KOPT-K1 (cell line): Measurements from ENCODE around the gene SLC17A1.

Experiments
- H3K27ac ChIP-seq: fragments of 200-600 bp; sonication (generic); 2 replicates; pipeline ENCODE4 v1.5.1; 2016; ENCODE audit warnings: antibody characterized with exemption, mild to moderate bottlenecking, low read depth, low read length; ENCODE audit not compliant: poor library complexity, severe bottlenecking
- H3K36me3 ChIP-seq: fragments of 200-600 bp; sonication (generic); 2 replicates; pipeline ENCODE4 v1.5.1; 2017; ENCODE audit warnings: antibody characterized with exemption, mild to moderate bottlenecking, low read length, moderate library complexity; ENCODE audit not compliant: insufficient read depth
- H3K9me3 ChIP-seq: fragments of 200-600 bp; sonication (generic); 2 replicates; pipeline ENCODE4 v1.5.1; 2017; ENCODE audit warnings: antibody characterized with exemption, low read length, mild to moderate bottlenecking; ENCODE audit not compliant: insufficient read depth, poor library complexity, severe bottlenecking

Gene SLC17A1, protein sequence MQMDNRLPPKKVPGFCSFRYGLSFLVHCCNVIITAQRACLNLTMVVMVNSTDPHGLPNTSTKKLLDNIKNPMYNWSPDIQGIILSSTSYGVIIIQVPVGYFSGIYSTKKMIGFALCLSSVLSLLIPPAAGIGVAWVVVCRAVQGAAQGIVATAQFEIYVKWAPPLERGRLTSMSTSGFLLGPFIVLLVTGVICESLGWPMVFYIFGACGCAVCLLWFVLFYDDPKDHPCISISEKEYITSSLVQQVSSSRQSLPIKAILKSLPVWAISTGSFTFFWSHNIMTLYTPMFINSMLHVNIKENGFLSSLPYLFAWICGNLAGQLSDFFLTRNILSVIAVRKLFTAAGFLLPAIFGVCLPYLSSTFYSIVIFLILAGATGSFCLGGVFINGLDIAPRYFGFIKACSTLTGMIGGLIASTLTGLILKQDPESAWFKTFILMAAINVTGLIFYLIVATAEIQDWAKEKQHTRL

GRCh38 chr6:25831532-25832306 lies at the start of gene SLC17A1:
Gene SLC17A1 (minus strand): TSS chr6:25832052. CDS start chr6:25830557, 1,495 bp downstream.
- Histone ChIP-seq H3K36me3 (no peaks in the 10 kb centered on the region), H3K27ac (no peak within 1 kb of the TSS), H3K9me3 (no peaks in the 10 kb centered on the region)

GRCh38 chr6:25880601-25881000 lies 48.7 kb upstream of the SLC17A1 start:
- H3K27ac ChIP-seq, result no peak overlapping the region
- H3K9me3 ChIP-seq, result no peaks in the 10 kb centered on the region

DNA sequence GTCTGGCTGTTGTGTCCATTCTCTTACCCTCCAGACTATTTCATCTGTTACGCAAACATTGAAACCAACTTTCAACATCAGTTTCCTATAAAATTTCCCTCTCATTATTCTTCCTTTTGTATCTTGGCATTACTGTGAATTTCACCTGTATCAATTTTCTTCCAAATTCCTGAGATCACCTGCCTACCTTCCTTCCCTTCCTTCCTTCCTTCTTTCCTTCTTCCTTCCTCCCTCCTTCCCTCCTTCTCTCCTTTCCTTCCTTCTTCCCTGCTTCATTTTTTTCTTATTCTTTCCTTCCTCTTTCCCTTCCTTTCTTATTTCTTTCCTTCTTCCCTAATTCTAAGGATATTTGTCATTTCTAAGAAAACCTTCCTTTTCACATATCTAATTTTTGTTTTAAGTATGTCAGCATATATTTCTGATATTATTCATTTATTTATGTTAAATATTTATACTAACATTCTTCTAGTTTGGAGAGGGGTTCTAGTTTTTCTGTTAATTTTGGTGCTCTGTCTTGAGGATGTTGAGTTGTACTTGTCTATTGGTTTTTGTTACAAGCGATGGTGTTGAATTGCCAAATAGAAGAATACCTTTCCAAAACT lies 47.0 kb upstream of the SLC17A1 start:
- H3K36me3 ChIP-seq, result no peaks in the 10 kb centered on the region
- no peaks in the 10 kb centered on the region for H3K9me3 ChIP-seq
- no peak overlapping the region for H3K27ac ChIP-seq

More at GRCh38 chr6:25880601-25881000, 48.7 kb upstream of the SLC17A1 start:
- H3K36me3 ChIP-seq, result no peaks in the 10 kb centered on the region

DNA sequence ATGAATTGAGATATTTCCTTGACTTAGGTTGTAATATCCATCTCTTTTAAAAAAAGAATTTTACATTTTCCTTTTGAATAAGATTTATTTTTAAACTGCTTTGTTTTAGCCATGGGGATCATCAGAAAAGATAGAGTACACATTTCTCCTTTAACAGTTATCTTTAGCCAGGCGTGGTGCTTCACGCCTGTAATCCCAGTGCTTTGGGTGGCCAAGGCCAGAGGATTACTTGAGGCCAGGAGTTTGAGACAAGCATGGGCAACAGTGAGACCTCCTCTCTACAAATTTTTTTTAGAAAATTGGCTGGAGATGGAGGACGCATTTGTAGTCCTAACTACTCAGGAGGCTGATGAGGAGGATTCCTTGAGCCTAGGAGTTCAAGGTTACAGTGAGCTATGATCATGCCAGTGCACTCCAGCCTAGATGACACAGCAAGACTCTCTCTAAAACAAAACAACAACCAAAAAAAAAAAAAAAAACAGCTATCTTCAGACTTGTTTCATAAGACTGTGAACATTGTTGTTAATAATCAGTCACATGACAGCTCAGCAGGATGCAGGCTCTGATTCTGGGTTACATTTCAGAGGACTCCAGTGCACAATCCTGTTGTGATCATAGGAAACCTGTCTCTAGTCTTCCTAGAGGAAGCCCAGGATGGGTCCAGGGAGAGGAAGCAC lies 44.2 kb upstream of the SLC17A1 start:
- no peak overlapping the region for H3K27ac ChIP-seq
- no peaks in the 10 kb centered on the region for H3K9me3 ChIP-seq

DNA sequence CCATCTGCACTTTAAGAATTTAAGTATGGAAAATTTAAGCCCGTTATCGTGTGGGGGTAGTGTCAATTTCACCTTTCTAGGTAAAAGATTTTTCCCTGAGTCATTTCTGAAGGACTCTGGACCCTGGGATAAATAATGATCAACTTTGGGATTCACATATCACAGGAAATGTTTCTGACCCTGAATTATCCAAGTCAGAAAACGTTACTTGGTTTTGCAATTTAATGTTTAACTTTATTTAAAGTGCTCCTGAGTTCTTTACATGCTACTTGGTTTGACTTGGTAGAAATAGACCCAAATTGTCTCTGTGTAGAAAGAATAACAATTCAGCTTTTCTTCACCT lies 43.7 kb upstream of the SLC17A1 start:
- Histone ChIP-seq H3K27ac (no peak overlapping the region), H3K9me3 (no peaks in the 10 kb centered on the region), H3K36me3 (no peaks in the 10 kb centered on the region)

More for the DNA sequence above, 44.2 kb upstream of the SLC17A1 start:
- no peaks in the 10 kb centered on the region for H3K36me3 ChIP-seq

GRCh38 chr6:25874822-25875562 lies 43.1 kb upstream of the SLC17A1 start:
- H3K9me3 ChIP-seq, result no peaks in the 10 kb centered on the region
- no peak overlapping the region for H3K27ac ChIP-seq
- no peaks in the 10 kb centered on the region for H3K36me3 ChIP-seq

GRCh38 chr6:25874118-25874517 lies 42.3 kb upstream of the SLC17A1 start, which contains the start of gene SLC17A3:
Gene SLC17A3 (minus strand): TSS chr6:25874243. CDS start chr6:25868387, 5,856 bp downstream.
- Histone ChIP-seq H3K36me3 (no peaks in the 10 kb centered on the region), H3K27ac (no peak within 1 kb of the TSS), H3K9me3 (no peaks in the 10 kb centered on the region)

- no peak overlapping the region for H3K27ac ChIP-seq
- no peaks in the 10 kb centered on the region for H3K36me3 ChIP-seq
- no peaks in the 10 kb centered on the region for H3K9me3 ChIP-seq
These were observed 41.0 kb upstream of the SLC17A1 start for GRCh38 chr6:25872814-25873213.

GRCh38 chr6:25869840-25870239 lies 38.0 kb upstream of the SLC17A1 start:
- no peaks in the 10 kb centered on the region for H3K36me3 ChIP-seq
- no peaks in the 10 kb centered on the region for H3K9me3 ChIP-seq
- no peak overlapping the region for H3K27ac ChIP-seq

- H3K27ac ChIP-seq, result no peak overlapping the region
- no peaks in the 10 kb centered on the region for H3K36me3 ChIP-seq
- no peaks in the 10 kb centered on the region for H3K9me3 ChIP-seq
These were observed 36.8 kb upstream of the SLC17A1 start for GRCh38 chr6:25868436-25869183.

DNA sequence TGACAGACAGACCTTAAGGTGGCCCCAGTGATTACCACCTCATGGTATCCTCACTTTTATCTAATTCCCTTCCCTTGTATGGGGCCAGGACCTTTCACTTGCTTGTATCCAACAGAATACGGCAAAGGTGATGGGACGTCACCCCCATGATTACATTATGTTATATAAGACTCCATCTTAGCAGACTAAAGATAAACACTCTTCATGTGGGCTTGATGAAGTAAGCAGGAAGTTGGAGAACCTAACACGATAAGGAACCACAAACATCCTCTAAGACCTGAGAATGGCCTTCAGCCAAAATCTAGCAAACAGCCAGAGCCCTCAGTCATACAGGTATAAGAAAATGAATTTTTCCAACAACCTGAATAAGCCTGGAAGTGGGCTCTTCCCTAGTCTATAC lies 34.2 kb upstream of the SLC17A1 start:
- Histone ChIP-seq H3K27ac (no peak overlapping the region), H3K9me3 (no peaks in the 10 kb centered on the region), H3K36me3 (no peaks in the 10 kb centered on the region)

DNA sequence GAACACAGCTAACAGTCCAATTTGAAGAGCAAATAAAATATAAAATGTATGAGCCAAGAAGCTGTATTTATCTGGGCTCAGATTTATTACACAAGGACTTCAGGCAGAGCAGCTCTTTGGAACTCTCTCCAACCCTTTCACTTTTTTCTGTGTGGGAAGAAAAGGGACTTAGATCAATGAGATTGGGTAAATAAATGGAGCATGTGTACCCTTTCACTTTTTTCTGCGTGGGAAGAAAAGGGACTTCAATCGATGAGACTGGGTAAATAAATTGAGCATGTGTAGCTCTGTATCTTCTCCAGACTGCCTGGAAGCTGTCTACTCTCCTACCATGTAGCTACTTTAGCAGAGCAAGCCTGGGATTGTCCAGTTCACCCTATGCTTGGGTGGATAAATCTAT lies 31.5 kb upstream of the SLC17A1 start:
- Histone ChIP-seq H3K27ac (no peak overlapping the region), H3K36me3 (no peaks in the 10 kb centered on the region), H3K9me3 (no peaks in the 10 kb centered on the region)

- Histone ChIP-seq H3K36me3 (no peaks in the 10 kb centered on the region), H3K27ac (no peak overlapping the region), H3K9me3 (no peaks in the 10 kb centered on the region)
These were observed 30.3 kb upstream of the SLC17A1 start for GRCh38 chr6:25862199-25862598.

GRCh38 chr6:25852756-25853155 lies 20.9 kb upstream of the SLC17A1 start:
- Histone ChIP-seq H3K9me3 (no peaks in the 10 kb centered on the region), H3K27ac (no peak overlapping the region), H3K36me3 (no peaks in the 10 kb centered on the region)
